DMS153 (cell line): Measurements from ENCODE around the gene NAP1L5.

Experiments used
- DNase-seq: peaks from one replicate; lab custom pipeline; 2025; lab: John Stamatoyannopoulos, UW

NAP1L5 gene, protein sequence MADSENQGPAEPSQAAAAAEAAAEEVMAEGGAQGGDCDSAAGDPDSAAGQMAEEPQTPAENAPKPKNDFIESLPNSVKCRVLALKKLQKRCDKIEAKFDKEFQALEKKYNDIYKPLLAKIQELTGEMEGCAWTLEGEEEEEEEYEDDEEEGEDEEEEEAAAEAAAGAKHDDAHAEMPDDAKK

DNA sequence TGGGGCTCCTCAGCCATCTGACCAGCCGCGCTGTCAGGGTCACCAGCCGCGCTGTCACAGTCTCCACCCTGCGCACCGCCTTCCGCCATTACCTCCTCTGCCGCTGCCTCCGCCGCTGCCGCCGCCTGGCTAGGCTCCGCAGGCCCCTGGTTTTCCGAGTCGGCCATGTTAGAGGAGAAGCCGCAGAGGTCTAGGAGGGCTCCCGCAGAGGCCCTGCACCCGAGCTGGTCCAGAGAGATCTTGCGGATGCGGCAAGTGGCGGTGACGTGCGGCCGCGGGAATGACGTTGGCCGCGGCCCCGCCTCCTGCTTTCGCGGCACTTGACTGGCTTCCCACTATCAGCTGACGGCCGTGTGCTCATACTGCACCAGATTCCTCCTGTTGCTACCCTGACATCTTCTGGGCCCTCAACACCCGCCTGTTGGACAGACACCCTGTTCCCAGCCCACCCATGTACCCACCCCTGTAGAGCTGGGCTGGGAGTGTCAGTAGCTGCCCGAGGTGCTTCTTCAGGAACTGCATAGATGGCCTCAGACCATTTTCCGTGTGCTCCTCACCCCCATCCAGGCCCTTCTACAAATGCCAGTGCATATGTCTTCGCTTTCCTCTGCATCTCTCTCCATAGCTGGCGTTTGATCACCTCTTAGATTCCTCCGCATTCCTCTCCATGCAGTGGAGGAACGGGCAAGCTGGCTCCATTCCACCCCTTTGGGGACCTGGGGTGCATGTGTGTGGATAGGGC is at the start of gene NAP1L5:
NAP1L5 (minus strand) TSS at position 242 of the 742 bp plus-strand sequence; CDS start at position 167, 75 bp downstream.
- DNase-seq = peak; percentile 50

DNA sequence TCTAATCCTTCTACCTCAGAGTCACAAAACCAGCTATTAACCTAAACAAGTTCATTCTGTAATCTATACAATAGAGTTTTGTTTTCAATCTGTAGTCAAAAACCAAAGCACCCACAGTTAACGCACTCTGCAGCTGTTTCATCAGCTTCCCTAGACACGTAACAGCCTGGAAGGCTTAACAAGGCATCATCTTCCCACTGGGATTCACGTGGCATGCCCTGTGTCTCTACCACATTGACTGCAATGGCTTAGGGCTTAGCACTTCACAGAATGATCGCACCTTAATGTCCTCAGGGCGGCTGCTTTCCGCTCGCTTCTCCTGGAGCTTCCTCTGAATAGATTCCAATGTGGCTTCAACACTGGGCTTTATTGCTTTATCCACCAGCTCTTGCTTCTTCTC is 49.7 kb upstream of the NAP1L5 start:
- no peak for DNase-seq

DNA sequence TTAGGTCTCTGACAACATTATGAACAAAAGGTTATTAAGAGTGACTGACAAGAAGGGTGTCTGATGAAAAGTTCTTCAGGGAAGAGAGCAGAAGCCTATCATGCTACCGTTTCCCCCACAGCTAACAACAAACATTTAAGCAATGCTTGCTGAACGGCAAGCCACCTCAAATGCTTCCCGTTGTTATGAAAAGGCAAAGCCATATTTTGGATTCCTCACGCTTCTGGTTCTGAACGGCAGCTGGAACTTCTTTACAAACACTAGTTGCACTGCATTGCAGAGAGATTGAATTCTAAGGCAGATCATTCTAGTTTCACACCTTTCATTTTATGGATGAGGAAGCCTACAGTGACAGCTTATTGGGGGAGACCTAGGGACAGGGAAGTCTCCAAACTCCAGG is 48.6 kb upstream of the NAP1L5 start:
- no peak for DNase-seq

DNA sequence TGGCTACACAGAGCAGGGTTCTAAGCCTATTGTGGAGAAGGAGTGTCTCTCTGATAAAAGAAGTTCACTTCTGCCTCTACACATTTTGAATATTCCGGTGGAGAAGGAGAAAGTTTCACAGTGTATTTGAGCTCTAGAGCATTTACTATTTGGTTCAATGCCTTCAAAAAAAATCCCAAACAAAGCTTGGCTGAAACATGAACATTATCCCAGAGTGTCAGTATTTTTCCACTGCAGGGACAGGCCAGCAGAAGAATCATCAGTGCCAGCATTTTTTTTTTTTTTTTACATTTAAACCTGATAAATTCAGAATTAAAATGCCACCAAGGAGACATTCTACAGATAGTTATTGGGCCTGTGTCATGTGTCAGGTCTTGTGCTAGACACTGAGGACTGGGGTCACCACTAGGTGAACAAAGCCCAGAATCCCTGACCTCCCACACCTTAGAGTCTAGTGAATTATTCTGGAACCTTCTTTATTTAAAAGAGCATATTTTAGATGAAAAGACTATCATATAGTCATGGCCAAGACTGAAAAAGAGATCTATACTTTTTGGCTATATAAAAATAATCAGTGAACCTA is 48.0 kb upstream of the NAP1L5 start:
- DNase-seq = no peak

DNA sequence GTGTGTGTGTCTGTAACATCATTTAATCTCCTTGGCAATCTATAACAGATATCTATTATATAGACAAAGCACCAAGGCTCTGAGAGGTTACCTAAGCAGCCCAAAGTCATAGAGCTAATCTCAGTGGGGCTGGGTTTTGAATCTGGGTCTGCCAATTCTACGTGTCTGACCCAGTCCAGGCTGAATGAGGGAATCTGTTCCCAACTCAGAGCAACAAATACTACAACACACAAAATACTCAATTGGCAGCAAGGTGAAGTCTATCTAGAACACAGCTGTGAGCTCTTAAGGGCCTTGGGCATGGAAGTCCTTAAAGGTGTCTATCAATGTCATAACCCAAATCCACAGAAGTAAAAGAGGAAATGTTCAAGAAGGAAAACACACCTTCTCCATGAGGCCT is 47.5 kb upstream of the NAP1L5 start:
- DNase-seq = no peak

DNA sequence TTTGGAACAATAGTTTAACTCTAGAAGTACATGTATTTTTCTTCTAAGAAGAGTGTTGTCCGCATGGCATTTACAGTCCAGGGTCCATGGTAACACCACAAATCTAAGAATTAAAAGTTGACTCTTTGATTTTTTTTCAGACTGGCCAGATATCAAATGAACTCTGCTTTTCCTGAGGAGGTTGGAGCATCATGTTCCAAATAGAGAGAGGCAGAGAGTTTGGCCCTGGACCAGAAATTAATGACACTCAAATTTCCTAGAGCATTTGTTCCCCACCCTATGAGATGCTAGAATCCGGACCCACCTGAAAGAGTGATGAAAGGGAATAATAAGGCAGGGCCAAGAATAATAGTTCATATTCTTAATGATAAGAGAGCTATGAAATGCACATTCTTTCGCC is 47.0 kb upstream of the NAP1L5 start:
- no peak for DNase-seq

DNA sequence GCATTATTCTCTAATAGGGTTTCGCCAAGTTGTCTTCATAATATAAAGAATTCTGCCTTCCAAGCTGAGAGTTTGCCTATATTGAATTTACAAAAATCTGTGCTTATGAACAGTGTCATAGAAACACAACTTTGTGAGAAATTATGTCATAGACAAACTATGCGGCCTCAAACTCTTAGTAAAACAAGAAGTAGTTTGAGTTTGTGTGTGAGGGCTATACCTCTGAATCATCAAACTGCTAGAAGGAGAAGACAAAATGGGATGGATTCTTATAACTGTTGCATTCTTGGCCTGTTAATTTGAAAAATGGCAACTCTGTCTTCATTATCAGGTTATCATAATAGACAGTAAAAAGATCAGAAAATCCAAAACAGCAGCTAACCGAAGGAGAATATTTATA is 46.1 kb upstream of the NAP1L5 start:
- no peak for DNase-seq

DNA sequence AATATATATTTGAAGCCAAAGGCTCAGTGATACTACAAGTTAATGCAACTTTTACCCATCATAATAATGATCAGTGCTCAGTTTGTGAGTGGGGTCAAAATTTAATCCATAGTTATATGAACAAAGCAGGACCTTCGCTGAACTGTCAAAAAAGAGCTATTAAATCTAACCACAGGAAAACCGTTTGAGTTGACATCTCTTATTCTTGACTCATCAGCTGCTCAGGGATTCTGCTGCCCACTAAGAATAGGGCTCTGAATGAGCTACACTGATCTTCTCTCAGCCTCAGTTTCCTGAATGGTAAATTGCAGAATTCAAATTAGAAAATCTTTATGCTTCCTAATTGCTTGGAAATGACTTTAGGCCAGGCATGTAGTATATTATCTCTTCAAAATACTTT is 44.9 kb upstream of the NAP1L5 start:
- no peak for DNase-seq

DNA sequence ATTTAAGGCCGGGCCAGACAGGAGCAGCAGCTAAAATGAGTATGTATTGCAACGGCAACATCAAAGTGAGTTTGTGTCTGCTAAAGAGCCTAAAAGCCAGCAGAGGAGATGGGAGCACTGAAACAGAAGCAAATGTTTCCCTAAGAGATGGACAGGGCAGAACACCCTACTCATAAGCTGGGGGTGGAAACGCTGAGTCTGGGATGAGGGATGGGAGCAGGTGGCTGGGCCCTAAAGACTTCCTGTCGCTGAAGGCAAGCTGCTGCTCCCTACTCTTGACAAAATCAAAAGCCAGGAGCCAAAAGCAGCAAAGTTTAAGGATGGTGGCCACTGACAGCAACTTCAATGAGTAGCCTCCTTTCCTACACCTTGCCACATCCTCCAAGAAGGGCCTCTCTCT is 40.6 kb upstream of the NAP1L5 start:
- DNase-seq = no peak

DNA sequence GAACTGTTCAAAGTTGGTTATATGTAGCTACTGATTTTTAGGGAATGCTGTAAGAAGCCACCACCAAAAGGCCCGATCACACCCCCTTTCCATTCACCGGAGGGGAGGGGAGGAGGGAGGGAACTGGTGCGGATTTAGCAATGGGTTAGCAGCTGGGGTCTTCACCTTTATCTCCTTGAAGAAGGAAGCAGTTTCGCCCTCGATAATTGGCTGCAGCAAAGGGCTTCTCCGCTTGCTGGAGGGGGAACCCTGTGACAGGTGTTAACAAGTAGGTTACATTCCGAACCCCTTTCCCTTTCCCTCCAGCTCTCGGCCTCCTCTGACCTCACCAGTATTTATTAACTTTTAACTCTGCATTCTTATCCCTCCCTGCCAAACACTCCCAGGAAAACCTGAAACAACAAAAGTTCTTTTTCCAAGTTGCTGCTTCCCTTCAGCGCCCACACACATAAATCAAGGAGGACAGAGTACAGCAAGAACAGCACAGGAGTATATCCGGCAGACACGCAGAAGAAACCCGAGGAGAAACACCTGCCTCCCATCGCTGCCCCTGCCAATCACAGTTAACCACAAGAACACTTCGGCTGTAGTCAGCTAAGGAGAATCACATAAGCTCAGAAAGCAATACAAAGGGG is 39.8 kb upstream of the NAP1L5 start:
- no peak for DNase-seq

DNA sequence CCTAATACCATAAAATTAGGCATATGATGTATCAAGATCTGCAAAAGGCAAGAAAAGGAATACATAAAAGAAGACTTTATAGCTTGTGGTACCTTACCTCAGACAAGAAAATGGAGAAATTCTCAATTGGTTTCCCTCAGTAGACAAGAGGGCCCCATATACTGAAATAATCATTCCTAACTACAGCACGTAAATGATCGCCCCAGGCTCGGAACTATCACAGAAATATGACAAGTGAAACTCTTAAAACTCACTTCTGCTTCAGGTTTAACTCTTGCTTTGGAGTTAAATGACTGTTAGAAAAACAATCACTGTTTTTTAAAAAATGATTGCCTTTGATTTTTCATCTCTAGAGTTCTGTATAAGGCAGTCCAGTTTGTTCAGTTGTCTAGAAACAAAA is 38.6 kb upstream of the NAP1L5 start:
- no peak for DNase-seq

DNA sequence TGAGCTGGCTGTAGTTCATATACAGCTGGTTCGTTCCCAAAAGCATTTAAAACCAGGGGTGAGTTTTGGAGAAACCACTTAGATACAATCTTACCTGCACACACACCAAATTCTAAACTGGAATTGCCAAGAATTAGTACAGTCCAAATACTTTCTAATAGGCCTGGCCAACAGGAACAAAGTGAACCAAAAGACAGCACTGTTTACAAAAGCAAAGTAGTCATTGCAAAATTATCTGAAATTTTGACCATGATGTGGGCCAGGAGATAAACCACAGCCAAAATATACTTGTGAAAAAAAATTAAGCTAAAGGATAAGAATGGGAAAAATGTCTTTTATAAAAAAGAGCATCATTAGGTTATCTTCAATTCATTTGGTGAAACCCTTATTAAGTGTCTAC is 37.9 kb upstream of the NAP1L5 start:
- DNase-seq = no peak

DNA sequence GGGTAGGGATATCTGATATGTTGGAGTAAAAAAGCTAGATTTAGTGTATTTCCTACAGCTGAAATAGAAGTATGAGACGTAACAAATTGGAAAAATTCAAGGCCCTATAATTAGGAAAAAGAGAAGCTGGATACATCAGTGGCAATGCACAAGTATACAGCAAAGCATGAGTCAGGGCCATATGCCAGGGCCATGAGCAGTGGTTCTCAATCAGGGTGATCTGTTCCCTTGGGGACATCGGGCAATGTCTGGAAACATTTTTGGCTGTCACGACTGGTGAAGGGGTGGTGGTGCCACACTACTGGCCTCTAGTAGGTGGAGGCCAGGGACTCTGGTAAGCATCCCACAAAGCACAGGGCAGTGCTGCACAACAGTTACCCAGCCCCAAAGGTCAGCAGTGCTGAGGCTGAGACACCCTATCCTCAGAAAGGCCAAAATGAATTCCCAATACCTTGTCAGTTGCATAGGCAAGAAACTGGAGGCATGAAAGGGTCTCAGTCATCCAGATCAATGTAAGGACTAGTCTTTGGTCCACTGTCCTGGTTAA is 36.8 kb upstream of the NAP1L5 start:
- DNase-seq = no peak

DNA sequence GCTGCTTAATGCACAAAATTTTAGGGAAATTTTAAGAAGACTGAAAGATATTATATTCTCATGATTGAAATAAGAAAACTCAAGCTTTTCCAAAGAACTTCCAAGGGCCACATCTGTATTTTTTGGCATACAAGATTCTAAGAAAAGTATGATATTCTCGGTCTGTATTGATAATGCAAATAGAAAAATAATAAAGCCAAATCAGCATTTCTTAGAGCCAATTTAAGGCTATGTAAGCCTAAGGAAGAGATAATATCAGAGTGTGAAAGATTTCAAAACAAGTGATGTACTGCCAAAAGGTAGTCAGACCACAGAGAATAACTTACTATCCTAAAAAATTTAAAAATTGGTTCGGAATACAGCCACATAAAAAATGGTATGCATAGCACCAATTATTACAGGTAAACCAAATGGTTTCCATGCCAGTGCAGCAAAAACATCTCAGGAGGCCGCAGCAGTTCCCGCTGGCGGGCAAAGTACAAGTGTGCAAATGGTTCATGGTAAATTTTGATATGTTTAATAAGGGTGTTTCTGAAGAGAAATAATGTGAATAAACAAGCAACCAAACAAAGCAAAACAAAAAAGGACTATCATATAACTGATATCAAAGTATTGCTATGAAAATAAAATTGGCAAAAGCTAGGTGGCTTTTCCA is 35.2 kb upstream of the NAP1L5 start:
- no peak for DNase-seq

DNA sequence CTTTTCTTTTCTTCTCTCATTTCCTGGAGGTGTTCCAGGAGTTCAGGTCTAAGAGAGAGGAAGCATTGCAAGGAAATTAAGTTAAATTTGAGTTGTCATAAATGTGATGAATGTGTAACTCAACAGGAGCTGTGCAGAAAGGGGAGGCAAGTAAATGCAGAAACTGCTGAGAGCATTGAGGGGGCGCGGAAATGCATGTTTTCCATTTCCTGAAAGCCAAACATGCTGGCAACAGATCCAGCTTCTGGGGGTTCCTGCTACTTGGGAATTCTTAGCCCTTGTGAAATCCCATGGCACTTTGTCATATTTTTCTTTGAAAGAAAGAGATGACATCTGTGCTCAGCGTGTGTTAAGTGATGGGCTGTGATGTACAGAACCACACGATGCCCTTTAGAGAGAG is 33.8 kb upstream of the NAP1L5 start:
- no peak for DNase-seq

DNA sequence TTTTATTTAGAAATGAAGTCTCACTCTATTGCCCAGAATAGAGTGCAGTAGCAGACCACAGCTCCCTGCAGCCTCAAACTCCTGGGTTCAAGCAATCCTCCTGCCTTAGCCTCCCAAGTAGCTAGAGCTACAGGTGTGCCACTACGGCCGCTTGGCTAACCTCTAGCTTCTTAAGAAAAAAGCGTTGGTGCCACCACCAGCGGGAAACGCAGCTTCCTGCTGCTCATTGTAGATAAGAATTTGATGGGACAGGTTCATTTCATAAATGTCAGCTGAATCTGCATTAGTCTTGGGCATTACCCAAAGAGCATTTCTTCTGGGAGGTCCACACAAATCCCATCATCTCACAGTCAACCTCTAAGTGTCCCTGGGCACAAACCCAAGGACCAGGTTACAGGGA is 33.2 kb upstream of the NAP1L5 start:
- no peak for DNase-seq

DNA sequence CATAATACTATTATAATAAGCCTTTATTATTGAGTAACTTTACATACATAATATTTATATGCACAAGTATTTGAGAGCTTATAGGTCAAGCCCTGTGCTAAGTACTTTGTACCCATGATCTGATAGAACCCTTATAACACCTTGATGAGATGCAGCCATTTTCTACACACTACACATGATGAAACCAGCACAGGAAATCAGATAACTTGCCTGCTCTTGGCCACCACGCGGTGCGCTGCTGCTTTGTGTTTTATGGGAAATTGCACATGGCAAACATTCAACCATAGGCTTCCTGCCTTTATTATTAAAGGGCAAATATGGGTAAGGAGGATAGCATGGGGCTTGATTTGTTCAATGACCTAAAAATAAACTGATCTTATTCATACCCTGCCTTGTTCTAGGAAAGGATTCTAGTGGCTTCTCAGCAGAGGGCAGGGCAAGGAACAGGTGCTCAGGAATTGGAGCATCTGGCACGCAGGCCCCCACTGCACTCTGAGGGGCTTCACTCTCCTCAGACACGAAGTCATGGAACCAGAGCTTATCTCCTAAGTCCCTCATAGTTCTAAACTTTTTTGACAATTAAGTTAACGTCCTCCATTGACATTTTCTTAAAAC is 31.6 kb upstream of the NAP1L5 start:
- DNase-seq = no peak

DNA sequence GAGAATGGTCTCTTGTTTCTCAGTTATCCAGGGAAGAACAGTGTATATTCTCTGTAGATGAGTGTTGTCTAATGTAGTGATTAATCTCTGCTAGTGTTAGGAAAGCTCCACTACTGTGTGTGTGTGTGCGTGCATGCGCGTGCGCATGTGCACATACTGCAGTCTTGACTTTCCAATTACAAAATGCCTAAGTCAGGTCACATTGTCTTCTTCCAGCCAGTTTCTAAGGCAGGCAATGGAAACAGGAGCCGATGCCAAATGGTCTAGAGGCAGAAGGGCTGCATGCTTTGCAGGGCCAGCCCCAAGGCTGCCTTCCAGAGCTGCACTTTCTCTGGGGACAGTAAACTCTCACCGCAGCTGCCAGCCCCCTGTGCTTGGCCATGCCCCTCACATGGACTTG is 30.5 kb upstream of the NAP1L5 start:
- no peak for DNase-seq

DNA sequence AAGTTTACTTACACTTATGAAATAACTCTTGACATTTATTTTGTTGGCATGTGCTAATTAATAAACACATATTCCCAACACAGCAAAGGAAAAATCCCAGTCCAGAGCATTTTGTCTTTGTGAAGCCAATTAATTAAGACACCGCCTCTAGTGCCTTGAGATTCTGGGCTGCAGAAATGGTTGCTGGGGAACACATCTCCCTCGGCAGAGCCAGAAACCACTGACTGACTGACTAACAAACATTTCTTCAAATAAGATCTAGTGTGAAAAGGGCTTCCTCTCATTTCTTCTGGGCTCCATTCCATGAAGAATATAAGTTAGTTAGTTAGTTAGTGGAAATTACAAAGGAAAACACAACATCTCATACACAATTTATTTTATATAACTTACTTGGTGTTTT is 28.4 kb upstream of the NAP1L5 start:
- DNase-seq = no peak

DNA sequence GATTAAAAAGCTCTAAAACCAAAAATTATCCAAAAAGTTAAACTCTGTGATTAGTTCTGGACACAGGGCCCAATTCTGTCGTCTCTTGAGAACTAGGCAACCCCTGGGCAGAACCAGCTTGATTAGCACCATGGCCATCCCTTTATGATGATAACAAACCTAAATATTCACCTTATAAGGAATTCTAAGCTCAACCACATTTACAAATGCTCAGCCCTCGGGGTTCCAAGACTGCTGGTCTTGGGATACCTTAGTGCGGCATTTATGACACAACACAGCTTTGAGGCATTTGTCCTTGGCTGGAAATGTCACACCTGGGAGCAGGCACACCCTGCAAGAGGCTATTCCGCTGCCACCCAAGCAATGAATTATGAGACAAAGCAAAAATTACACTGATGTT is 27.5 kb upstream of the NAP1L5 start:
- DNase-seq = no peak

DNA sequence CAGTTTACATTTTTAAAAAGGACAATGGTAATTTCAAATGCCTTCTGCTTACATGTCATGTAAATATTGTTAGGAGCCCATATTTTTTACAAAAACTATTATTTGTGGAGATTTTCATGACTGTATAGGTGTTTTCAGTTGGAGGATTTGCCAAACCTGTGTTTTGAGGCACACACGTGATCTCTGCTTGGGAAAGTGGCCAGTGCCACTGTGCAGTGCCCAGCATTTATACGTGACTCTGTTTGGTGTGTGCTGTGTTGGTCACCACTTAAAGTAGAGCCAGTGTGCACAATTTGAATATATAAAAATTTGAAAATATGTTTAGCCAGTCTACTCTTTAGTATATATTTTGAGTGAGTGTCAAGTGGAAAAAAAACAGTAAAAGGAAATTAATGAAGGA is 26.8 kb upstream of the NAP1L5 start:
- no peak for DNase-seq

DNA sequence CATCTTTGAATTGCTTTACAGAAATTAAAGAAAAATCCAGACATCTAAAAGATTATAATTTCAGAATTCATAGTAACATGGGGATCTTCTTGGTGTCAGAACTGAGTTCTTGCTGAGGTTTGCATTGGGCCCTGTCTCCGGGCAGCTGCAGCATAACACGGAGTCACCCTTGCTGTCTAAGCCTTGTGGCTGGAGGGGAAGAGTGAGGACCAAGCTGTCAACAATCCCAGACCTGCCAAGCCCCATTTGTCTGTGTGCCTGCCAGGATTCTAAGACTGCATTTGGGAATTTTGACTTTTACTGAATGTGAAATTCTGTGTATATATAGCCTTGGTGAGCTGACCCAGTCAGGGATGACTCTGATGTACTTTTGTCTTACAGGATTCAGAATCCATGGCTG is 25.2 kb upstream of the NAP1L5 start:
- DNase-seq = no peak
